Measurements from ENCODE around the gene ATG7.
"Not testable (repeated sequence)": the region's sequence is repeated elsewhere in the genome, so short reads cannot be mapped to it uniquely, and the experiment has no call there.

The ATG7 gene

GRCh38 chr3:11467875-11468274 is 195.7 kb downstream of the ATG7 start:
- DNase-seq (ENCODE audit: low spot score): peak; percentile 15

DNA sequence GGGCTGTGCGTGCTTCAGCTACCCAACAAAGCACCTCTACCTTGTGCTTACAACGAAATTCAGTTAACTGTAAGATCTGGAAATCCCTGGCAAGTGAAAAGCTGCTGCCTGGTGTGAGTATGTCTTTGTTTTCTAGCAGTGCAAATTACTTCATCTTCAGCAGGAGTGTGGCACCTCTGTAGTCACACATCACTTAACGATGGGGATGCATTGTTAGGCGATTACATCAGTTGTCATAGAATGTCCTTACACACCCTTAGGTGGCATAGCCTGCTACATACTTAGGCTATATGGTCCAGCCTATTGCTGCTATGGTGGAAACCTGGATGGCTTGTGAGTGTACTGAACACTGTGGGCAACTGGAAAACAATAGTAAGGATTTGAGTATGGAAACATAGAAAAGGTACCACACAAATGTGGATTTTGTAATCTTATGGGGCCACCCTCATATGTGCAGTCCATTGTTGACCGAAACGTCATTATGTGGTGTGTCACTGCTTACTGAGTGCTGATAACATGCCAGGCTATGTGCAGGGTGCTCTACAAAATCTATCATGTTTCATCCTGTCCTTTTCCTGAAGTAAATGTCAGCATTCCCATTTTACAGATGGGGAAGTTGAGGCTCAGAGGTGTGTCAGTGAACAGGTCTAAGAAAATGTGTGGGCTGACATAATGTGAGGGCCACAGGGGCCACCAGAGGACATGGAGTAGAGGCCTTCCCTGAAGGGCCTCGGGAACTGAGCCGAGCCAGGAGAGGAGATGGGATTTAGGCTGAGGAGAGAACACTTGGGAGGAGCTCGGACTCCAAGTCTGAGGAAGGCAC is 198.0 kb downstream of the ATG7 start:
- DNase-seq (ENCODE audit: low spot score): no peak

GRCh38 chr3:11475324-11475723 is 203.1 kb downstream of the ATG7 start:
- no peak for DNase-seq (ENCODE audit: low spot score)

DNA sequence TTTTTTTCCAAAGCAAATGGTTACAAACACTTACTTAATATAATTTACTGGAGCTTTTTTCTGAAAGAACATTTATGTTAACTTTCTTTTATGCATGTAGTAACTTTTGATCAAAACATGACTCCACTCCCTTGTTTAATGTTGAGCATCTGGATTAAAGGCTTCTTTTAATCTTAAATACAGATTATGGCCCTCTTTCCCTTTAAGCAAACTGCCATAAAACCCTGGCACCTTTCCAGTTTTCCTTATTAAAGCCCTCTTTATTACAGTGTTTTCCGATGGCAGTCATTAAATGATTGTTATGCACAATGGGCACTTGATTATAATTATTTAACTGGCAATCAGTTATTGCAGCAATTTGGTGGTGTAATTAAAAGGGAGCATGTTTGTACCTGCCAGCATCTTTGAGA is 204.5 kb downstream of the ATG7 start:
- DNase-seq (ENCODE audit: low spot score): no peak

DNA sequence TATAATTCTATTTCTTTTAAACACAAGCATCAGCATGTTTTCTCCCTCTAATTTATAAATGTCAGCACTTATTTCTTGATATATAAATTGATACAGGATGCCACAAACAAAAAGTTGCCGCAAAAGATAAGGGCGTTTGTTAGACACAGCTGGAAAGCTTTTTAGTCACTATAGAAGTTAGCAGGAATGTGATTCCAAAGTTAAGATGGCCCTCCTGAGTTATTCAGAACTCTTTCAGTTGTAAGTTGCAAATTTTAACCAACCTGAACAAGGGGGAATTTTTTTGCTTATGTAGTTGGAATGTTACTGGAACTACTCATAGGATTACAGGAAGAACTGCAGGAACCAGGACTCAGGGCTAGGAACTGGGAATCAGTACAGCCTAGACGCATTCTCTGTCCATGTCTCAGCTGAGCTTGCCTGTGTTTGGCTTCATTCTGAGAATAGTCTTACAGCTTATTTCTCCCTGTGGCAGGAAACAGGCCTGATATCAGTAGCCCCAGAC is 205.3 kb downstream of the ATG7 start:
- no peak for DNase-seq (ENCODE audit: low spot score)

- DNase-seq (ENCODE audit: low spot score): no peak
Measured at GRCh38 chr3:11478167-11478566, 206.0 kb downstream of the ATG7 start.

GRCh38 chr3:11479221-11479620 is 207.0 kb downstream of the ATG7 start:
- no peak for DNase-seq (ENCODE audit: low spot score)

GRCh38 chr3:11480663-11481298 is 208.6 kb downstream of the ATG7 start:
- DNase-seq (ENCODE audit: low spot score): no peak

DNA sequence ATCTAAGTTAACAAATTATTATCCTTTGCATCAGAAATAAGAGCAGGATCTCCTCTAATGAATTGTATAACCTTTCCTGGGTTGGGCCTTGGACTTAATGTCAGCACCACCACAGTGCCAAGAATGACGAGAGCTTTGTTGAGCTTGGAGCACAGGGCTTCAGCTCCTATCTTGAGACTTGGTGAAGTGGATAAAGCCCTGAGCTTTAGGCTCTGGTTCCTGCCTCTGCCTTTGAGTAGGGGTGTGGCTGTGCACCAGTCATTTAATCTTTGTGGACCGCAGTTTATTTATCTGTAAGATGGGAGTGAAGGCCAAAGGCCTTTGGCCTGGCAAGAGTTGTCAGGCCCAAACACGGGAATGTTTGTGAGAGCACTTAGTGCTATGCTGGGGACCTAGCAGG is 209.4 kb downstream of the ATG7 start:
- DNase-seq (ENCODE audit: low spot score): no peak

GRCh38 chr3:11482021-11482420 is 209.8 kb downstream of the ATG7 start:
- no peak for DNase-seq (ENCODE audit: low spot score)

DNA sequence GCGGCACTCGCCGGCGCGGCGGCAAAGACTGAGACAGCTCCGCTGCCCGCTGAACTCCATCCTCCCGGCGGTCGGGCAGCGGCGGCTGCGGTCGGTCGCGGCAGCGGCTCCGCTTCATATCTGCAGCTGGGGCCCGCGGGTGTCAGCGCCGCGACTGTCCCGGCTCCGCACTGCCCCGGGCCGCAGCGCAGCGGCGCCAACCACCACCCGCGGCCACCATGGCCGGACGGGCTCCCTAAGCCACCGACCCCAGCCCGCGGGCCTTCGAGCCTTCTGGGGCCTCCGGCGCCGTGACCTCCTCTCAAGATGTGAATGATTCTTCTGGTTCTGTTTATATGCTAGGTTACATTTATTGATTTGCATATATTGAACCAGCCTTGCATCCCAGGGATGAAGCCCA is 216.2 kb downstream of the ATG7 start:
- not testable (repeated sequence) for DNase-seq (ENCODE audit: low spot score)

DNA sequence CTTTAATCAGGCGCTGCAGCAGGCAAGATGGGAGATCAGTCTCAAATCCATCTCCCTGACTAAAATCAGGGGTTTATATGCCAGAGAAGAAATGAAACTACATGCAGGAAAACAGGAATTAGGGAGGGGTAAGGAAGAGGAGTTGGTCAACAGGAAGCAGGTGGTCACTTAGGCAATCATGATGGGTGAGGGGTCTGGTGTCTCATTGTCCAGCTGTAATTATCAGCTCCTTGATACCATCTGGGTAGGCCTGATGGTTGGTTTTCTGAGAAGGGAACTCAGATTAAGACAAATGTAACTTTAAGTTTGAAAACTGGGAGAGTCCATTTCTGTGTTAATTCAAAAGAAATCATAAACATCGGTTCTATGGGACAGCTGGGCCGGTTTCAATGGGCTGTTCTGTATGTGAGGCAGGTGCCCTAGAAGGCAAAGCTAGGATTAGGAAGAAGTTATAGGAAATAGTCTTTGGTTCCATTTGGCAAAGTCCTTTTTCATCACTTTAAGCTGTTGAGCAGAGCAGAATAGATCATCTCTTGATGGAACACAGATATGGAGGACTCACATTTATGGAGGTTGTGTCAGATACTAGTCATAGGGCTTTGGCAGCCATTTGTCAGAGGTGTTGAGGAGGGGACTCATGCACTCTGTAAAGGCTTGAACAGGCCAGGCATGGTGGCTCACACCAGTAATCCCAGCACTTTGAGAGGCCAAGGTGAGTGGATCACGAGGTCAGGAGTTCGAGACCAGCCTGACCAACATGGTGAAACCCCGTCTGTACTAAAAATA is 222.1 kb downstream of the ATG7 start:
- DNase-seq (ENCODE audit: low spot score): no peak

DNA sequence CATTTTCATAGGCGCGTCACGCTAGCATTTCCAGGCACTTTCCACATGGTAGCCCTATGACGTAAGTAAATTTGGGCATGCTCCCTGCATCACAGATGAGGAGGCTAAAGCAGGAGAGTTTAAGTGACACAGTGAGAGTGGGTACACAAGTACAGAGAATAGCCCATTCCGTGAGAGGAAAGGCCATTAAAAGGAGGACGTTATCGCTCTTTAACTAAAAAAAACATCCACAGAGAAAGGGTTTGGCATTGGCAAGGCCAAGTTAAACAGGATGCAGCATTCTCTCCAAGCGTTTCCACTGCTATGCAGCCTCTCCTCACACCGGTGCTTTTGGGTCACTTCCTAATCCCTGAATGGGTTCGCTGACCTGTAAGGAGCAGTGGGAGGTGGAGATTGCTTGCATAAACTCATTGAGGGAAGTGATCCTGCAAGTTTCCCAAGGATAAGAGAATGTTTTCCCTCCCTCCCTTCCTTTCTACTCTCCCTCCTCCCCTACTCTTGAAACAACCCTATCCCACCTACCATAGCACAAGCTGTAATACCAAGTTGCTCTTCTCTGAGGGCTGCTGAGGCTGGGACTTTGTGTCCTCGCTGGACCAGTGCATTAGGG is 223.9 kb downstream of the ATG7 start:
- no peak for DNase-seq (ENCODE audit: low spot score)

DNA sequence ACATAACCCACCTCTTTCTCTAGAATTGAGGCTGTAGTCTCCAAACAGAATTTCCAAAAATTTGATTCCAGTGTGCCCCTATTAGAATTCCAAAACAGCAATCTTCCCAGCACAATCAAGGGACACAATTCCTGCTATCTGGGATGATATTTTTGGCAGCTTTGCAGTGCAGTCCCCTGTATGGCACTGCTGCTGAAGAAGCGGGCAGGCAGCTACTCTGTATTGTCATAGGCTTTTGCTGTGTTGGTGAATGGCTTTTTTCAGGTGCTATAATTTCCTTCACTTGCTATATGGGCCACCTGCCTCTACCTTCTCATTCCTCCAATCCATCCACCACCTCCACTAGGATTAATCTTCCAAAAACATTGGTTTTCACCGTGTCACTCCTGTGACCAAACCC is 226.0 kb downstream of the ATG7 start:
- DNase-seq (ENCODE audit: low spot score): no peak

- no peak for DNase-seq (ENCODE audit: low spot score)
Measured at GRCh38 chr3:11498646-11499045, 226.4 kb downstream of the ATG7 start.

GRCh38 chr3:11499144-11499543 is 226.9 kb downstream of the ATG7 start:
- DNase-seq (ENCODE audit: low spot score): no peak

DNA sequence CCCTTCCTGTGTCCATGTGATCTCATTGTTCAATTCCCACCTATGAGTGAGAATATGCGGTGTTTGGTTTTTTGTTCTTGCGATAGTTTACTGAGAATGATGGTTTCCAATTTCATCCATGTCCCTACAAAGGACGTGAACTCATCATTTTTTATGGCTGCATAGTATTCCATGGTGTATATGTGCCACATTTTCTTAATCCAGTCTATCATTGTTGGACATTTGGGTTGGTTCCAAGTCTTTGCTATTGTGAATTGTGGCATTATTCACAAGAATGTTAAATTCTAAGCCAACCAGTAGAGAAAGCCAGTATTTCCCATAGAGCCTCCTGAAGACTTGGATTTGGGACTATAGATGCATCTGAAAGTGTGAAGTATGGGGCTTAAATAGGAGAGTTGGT is 230.2 kb downstream of the ATG7 start:
- not testable (repeated sequence) for DNase-seq (ENCODE audit: low spot score)

GRCh38 chr3:11507719-11508118 is 235.5 kb downstream of the ATG7 start:
- DNase-seq (ENCODE audit: low spot score): no peak

DNA sequence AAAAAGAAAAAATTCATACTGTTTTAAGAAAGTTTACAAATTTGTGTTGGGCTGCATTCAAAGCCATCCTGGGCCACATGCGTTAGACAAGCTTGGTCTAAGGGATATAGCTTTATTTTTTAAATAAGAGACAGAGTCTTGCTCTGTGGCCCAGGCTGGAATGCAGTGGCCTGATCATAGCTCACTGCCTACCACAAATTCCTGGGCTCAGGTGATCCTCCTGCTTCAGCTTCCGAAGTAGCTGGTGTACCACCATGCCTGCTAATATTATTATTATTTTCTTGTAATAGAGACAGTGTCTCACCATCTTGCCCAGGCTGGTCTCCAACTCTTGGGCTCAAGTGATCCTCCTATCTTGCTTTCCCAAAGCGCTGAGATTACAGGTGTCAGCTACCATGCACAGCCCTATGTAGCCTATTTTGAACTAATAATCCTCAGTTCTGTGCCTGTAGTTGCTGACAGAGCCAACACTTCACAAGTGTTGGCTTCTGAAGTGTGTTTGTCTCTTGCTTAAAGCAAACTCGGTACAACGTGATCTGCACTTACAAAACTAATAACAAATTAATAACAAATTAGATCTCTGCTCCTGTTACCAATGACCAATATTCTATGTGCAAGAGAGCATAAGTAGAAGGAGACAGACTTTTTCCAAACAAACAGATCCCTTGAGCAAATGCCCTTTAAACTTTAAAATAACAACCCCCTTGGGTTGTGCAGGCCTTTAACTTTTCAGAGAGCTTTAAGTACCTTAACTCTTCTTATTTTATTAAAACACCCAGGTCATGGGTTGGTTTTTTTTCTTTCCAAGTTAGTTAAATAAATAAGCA is 236.4 kb downstream of the ATG7 start:
- no peak for DNase-seq (ENCODE audit: low spot score)

DNA sequence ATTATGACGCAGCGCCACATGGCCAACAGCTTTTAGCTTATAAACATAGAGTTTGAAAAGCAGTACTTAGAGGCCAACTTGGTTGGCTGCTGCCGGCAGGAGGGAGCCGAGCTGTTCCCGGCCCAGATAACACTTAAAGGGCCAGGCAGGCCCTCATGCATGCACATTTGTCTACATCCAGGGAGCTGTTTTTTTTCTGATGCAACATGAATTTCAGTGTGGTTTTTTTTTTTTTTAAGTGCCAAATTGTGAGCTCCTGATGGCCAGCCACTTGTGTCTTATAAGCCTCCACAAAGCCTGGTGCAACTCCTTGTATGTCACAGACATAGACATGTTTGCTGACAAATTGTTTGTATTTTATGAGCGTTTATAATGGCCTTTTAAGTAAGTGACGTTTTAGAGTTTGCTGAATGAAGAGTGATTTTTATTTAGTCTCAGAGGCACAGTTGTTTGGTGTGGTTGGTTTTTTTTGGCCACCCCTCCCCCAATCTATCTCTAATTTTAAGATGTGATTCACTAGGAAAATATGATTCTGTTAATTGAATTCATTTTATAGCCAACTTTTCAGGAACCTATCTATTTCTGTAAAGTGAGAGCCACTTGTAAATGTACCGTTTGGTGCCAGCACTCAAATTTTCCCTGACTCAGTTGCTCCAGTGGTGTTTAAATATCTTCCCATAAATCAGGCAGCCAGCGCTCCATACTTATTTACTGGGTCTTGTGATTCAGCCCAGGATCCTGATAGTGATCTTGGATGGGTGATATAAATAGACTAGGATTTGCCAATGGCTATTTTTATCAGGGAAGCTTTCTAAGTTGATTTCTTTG is 237.2 kb downstream of the ATG7 start:
- no peak for DNase-seq (ENCODE audit: low spot score)

- DNase-seq (ENCODE audit: low spot score): no peak
Measured at GRCh38 chr3:11510001-11510340, 237.8 kb downstream of the ATG7 start.
